ENCODE results near the gene KLF1.

DNA sequence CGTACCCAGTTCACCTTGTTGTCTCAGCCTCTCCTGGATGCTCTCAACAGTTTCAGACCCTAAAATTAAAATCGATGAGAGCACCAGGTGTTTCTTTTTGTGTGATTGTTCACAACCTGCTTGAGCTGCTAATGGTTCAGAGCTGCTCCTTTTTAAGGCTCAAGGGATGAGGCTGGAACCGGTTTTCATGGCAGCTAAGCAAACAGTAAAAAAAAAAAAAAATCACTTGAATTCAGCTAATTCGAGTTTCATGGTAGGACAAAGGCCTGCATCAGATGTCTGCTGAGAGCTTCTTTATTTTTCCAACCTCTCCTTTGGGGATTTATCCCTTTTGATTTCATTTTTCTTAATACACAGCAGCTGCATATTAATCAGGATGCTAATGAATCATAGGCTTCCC, 25.6 kb upstream of the KLF1 start:
- TF ChIP-seq, protein P1, sequence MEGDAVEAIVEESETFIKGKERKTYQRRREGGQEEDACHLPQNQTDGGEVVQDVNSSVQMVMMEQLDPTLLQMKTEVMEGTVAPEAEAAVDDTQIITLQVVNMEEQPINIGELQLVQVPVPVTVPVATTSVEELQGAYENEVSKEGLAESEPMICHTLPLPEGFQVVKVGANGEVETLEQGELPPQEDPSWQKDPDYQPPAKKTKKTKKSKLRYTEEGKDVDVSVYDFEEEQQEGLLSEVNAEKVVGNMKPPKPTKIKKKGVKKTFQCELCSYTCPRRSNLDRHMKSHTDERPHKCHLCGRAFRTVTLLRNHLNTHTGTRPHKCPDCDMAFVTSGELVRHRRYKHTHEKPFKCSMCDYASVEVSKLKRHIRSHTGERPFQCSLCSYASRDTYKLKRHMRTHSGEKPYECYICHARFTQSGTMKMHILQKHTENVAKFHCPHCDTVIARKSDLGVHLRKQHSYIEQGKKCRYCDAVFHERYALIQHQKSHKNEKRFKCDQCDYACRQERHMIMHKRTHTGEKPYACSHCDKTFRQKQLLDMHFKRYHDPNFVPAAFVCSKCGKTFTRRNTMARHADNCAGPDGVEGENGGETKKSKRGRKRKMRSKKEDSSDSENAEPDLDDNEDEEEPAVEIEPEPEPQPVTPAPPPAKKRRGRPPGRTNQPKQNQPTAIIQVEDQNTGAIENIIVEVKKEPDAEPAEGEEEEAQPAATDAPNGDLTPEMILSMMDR (IDR thresholded peaks at IDR 0.05; ENCODE audit: insufficient read depth, low read depth, low read length), result no peak
- no peak for TF ChIP-seq EZH2 (IDR thresholded peaks at IDR 0.05; ENCODE audit: insufficient read depth, low read length)
